ENCODE measurements around the gene NUP98.
"Not testable (repeated sequence)": the region's sequence is repeated elsewhere in the genome, so short reads cannot be mapped to it uniquely, and the experiment has no call there.

Gene NUP98

DNA sequence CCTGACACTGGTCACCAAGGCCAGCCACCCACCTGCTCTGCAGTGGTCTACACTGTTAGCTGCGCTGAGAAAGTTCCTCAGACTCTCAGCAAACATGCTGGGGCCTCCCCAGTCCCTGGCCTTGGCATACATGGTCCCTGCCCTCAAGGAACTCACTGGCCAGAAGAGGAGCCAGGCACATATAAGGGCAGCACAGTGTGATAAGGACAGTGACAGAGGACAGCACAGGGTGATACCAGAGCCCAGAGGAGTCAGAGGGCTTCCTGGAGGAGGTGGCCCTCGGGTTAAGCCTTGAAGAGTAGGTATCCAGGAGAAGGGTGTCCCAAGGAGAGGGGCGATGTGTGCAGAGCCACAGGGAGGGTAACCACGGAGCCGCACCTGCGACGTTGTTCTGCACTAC lies 151.8 kb downstream of the NUP98 start:
- no peak for TF ChIP-seq CTCF (IDR thresholded peaks at IDR 0.05; ENCODE audit: poor library complexity, severe bottlenecking)
- DNase-seq (ENCODE audit: low spot score): no peak

GRCh38 chr11:3644817-3645235 lies 152.5 kb downstream of the NUP98 start, which contains the start of gene ART1:
TSS of gene ART1 (plus strand) at chr11:3645128. CDS start at chr11:3659214, 14,086 bp downstream.
- DNase-seq (ENCODE audit: low spot score) (no peak), ATAC-seq (ENCODE audit: low read depth) (no peak)
- Histone ChIP-seq H3K4me3 (ENCODE audit: severe bottlenecking) (no peak within 1 kb of the TSS), H3K9me3 (ENCODE audit: severe bottlenecking) (no peaks in the 10 kb centered on the region), H3K27ac (ENCODE audit: poor library complexity, severe bottlenecking) (no peak within 1 kb of the TSS), H3K27me3 (ENCODE audit: insufficient read depth, poor library complexity, severe bottlenecking) (peaks cover 10% of the 10 kb centered on the region), H3K4me1 (ENCODE audit: insufficient read depth, poor library complexity, severe bottlenecking) (no peaks in the 10 kb centered on the region), H3K36me3 (ENCODE audit: low read depth) (no peaks in the 10 kb centered on the region)
- no peak for TF ChIP-seq CTCF (IDR thresholded peaks at IDR 0.05; ENCODE audit: poor library complexity, severe bottlenecking)

More for the DNA sequence above, 151.8 kb downstream of the NUP98 start:
- Histone ChIP-seq H3K4me3 (ENCODE audit: severe bottlenecking) (no peak overlapping the region), H3K27me3 (ENCODE audit: insufficient read depth, poor library complexity, severe bottlenecking) (peaks cover 10% of the 10 kb centered on the region), H3K4me1 (ENCODE audit: insufficient read depth, poor library complexity, severe bottlenecking) (no peaks in the 10 kb centered on the region), H3K36me3 (ENCODE audit: low read depth) (no peaks in the 10 kb centered on the region), H3K9me3 (ENCODE audit: severe bottlenecking) (no peaks in the 10 kb centered on the region), H3K27ac (ENCODE audit: poor library complexity, severe bottlenecking) (no peak overlapping the region)
- no peak for ATAC-seq (ENCODE audit: low read depth)

DNA sequence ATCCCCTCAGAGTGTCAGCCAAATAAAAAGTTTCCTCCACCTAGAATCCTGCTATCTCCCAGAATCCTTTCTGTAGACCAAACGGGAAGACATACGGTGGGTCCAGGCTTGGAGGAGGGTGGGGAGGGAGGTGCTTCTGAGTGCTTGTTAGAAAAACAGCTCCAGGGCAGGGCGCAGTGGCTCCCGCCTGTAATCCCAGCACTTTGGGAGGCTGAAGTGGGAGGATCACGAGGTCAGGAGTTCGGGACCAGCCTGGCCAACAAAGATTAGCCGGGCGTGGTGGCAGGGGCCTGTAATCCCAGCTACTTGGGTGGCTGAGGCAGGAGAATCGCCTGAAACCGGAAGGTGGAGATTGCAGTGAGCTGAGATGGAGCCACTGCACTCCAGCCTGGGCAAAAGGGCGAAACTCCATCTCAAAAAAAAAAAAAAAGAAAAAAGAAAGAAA lies 154.2 kb downstream of the NUP98 start:
- not testable (repeated sequence) for H3K27me3 ChIP-seq (ENCODE audit: insufficient read depth, poor library complexity, severe bottlenecking); ATAC-seq (ENCODE audit: low read depth); H3K4me3 ChIP-seq (ENCODE audit: severe bottlenecking); H3K36me3 ChIP-seq (ENCODE audit: low read depth); H3K4me1 ChIP-seq (ENCODE audit: insufficient read depth, poor library complexity, severe bottlenecking); H3K27ac ChIP-seq (ENCODE audit: poor library complexity, severe bottlenecking); H3K9me3 ChIP-seq (ENCODE audit: severe bottlenecking); DNase-seq (ENCODE audit: low spot score)

DNA sequence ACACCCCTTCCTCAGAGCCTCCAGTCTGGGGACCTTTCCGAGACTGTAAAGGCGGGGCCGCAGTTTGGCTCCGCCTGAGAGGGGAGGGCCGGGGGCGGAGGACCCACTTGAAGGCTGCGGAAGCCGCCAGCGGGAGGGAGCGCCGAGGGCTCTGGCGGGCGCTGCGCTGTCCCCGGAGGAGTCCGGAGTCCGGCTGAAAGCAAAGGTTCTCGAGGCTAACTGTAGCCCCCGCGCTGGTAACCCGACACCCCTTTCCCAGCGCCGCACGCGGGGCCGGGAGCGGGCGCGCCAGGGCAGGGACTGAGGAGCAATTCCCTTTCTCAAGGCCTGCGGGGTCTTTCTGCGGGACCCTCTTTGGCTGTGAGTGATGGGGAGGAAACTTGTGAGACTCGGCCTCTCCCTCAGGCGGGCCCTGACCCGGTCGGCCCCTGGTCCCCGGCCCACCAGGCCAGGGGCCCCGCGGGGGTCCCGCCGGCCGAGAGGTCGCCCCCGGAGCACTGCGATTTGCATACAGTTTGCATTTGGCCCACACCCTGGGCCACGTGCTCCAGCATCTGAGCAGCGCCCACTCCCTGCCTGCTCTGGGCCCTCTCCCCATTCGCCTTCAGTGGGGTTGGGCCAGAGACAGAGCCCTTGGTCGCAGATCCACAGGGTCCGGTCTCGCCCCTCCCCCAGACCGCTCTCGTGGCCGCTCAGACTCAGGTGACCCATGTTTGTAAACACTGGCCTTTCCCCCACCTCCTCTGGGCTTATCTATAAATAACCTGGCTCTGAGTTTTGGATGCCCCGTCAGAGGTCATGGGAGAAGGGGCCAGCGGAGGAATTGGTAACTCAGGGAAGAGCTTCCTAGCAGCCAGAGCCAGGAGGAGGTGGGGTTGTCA lies 155.0 kb downstream of the NUP98 start:
- Histone ChIP-seq H3K4me3 (ENCODE audit: severe bottlenecking) (peak overlapping the region; percentile 32), H3K27ac (ENCODE audit: poor library complexity, severe bottlenecking) (no peak overlapping the region)

GRCh38 chr11:3641701-3642070 lies 155.7 kb downstream of the NUP98 start, which contains the start of gene ART5:
TSS of gene ART5 (minus strand) at chr11:3641992. CDS start at chr11:3641862, 130 bp downstream.
- Histone ChIP-seq H3K36me3 (ENCODE audit: low read depth) (no peaks in the 10 kb centered on the region), H3K9me3 (ENCODE audit: severe bottlenecking) (no peaks in the 10 kb centered on the region), H3K27ac (ENCODE audit: poor library complexity, severe bottlenecking) (no peak within 1 kb of the TSS), H3K27me3 (ENCODE audit: insufficient read depth, poor library complexity, severe bottlenecking) (no peaks in the 10 kb centered on the region), H3K4me3 (ENCODE audit: severe bottlenecking) (peak within 1 kb of the TSS; percentile 32), H3K4me1 (ENCODE audit: insufficient read depth, poor library complexity, severe bottlenecking) (no peaks in the 10 kb centered on the region)
- no peak for TF ChIP-seq CTCF (IDR thresholded peaks at IDR 0.05; ENCODE audit: poor library complexity, severe bottlenecking)
- ATAC-seq (ENCODE audit: low read depth): no peak
- DNase-seq (ENCODE audit: low spot score): no peak

More for the DNA sequence above, 155.0 kb downstream of the NUP98 start:
- H3K9me3 ChIP-seq (ENCODE audit: severe bottlenecking): no peaks in the 10 kb centered on the region
- no peaks in the 10 kb centered on the region for H3K27me3 ChIP-seq (ENCODE audit: insufficient read depth, poor library complexity, severe bottlenecking)
- no peaks in the 10 kb centered on the region for H3K4me1 ChIP-seq (ENCODE audit: insufficient read depth, poor library complexity, severe bottlenecking)
- ATAC-seq (ENCODE audit: low read depth): peak; percentile 89
- no peaks in the 10 kb centered on the region for H3K36me3 ChIP-seq (ENCODE audit: low read depth)
- DNase-seq (ENCODE audit: low spot score): no peak
- no peak for TF ChIP-seq CTCF (IDR thresholded peaks at IDR 0.05; ENCODE audit: poor library complexity, severe bottlenecking)
